GM12891 (cell line): ENCODE measurements around the gene DLGAP1.

Experiments
- PAX5 ChIP-seq: IDR thresholded peaks from 2 replicates; pipeline ENCODE4 v1.6.1; 2011; ENCODE audit warnings: low read length, moderate library complexity, mild to moderate bottlenecking; ENCODE audit not compliant: insufficient read depth, severe bottlenecking
- POLR2A ChIP-seq: IDR thresholded peaks from 2 replicates; pipeline ENCODE4 v1.6.1; 2011; ENCODE audit warnings: low read depth, low read length, control low read depth
- POLR2AphosphoS5 ChIP-seq: IDR thresholded peaks from 2 replicates; pipeline ENCODE4 v1.6.1; 2011; ENCODE audit warnings: low read depth, low read length, control low read depth
- POU2F2 ChIP-seq: IDR thresholded peaks from 2 replicates; pipeline ENCODE4 v1.6.1; 2011; ENCODE audit warnings: low read depth, mild to moderate bottlenecking, control low read depth, low read length, moderate library complexity
- SPI1 ChIP-seq: IDR thresholded peaks from 2 replicates; pipeline ENCODE4 v1.6.1; 2011; ENCODE audit warnings: low read depth, low read length, control low read depth
- TAF1 ChIP-seq: IDR thresholded peaks from 2 replicates; pipeline ENCODE4 v1.6.1; 2011; ENCODE audit warnings: low read depth, low read length, control low read depth

DNA sequence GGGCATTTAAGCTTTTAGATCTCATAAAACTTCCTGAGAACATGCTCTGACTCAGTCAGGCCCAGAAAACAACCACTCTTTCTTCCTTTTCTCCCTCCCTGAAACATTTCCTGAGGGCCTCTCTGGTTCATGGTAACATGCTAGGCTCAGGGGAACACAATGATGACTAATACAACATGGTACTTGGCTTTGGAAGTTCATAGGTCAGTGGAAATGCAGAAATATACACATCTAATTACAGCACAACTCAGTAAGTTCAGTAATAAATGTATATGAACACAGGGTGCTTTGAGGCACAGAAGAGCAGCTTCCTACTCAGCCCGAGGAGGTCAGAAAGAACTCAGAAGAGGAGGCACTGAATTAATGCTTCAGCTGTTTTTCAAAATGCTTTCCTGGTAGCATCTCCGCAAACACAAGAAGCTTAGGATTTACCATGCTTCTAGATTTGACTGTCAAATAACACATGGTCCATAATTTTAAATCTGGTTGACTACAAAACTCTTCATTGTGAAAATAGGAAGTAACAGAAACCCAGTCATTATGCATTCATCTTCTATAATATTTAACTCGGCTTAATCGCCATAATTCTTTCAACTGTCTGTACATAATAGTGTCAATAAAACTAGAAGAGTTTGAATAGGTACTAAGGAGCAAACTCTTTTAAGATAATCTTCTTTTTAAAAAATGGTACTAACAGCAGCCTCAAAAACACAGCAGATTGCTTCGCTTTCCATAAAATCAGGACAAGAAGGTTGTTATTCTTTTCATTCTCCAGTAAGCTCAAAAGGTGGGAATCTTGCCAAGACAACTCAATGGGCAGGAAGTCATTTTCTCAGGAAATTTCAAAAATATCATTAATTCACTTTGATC, 251.3 kb downstream of the DLGAP1 start:
- no peak for TF ChIP-seq POU2F2
- no peak for TF ChIP-seq POLR2A
- TF ChIP-seq TAF1 = no peak
- TF ChIP-seq SPI1 = no peak
- TF ChIP-seq POLR2AphosphoS5 = no peak
- no peak for TF ChIP-seq PAX5
